ENCODE results near the gene CABP7. TPM values are rescaled to one million over a fixed set of nuclear protein-coding genes. Genes with fewer than 3 reads are reported as not detected.

The CABP7 gene
- polyA plus RNA-seq, 1 of the 3 experiments (the other 2 are of a cell fraction) = 0.72 TPM

DNA sequence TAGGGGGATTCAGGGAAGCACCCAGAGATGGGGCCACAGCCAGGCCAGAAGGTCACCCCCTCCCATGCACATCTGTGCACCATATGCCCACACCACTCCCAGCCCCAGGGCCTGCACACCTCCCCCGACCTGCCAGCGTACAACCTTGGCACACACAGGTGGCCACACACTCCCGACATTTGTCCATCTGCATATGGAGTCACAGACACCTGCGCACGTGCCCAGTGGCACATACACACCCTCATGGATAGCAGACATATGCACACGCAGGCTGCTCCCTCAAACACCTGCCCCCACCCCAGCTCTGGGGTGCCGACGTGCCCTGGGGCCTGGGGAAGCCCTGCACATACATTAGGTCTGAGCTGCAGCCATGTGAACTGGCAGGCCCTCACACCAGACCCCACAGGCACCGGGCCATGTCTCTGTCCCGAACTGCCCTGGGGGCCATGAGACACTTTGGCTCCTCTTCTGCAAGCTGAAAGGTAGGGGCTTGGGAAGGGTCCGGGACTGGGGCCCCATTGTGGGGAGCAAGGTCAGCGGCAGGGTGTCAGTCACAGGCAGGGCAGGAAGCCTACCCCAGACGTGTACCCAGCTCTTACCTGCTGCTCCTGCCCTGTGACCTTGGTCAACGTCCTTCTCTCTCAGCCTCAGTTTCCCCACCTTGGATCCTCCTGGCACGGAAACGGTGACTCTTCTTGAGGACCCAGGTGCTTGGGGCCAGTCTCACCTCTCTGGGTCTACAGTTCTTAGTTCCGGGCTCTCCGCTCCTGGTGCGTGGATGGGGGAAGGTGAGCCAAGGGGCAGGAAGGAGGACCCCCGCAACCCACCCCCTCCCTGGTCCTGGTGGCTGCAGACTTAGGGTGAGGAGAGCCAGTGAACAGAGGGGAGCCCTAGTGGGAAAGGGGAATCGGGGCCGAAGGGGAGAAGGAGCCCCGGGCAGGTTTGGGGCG is 579 bp upstream of the CABP7 start:
- Histone ChIP-seq H3K27me3 (ENCODE audit: insufficient read depth) (peaks cover 18% of the 10 kb centered on the region; the same call in 1 of the 2 replicates), H3K9me2 (no peaks in the 10 kb centered on the region), H3K9me3 (no peaks in the 10 kb centered on the region), H3F3A (replicated peaks; ENCODE audit: insufficient read depth) (no peaks in the 10 kb centered on the region), H3K9ac (no peak overlapping the region), H3K4me1 (ENCODE audit: control insufficient read depth in 1 of 2, insufficient read depth in 2 of 2, low read depth in 1 of 2, low read length in 1 of 2) (peaks cover 0 to 63% of the 10 kb centered on the region in 2 experiments; a peak in 1 of 4 replicates), H3K79me2 (ENCODE audit: insufficient read depth) (no peaks in the 10 kb centered on the region), H4K20me1 (ENCODE audit: insufficient read depth) (peaks cover 12% of the 10 kb centered on the region; the same call in 1 of the 2 replicates), H3K27ac (ENCODE audit: low read depth in 2 of 2, low read length in 1 of 2) (peak overlapping the region in 1 of 2 experiments; percentile 60; a peak in 2 of 4 replicates), H3K36me3 (replicated peaks in 1 of 2; ENCODE audit: control insufficient read depth in 1 of 2, insufficient read depth in 2 of 2, low read length in 1 of 2) (no peaks in the 10 kb centered on the region), H3K4me3 (ENCODE audit: low read depth in 2 of 2, low read length in 1 of 2) (peak overlapping the region in 1 of 2 experiments; percentile 22; a peak in 1 of 4 replicates), H3K4me2 (no peak overlapping the region), H2AFZ (ENCODE audit: low read depth) (no peak overlapping the region)
- peak; percentile 72 for DNase-seq
- ChIA-PET POLR2A (interaction anchor here (0.6 to 2.5 kb wide), 7 partner anchors 8 to 1045 kb away, joined by 3 to 13 read pairs (median 4); no protein-coding TSS in a partner anchor), CTCF (interaction anchor here (0.7 to 5.2 kb wide), 10 partner anchors 8 to 322 kb away, joined by 3 to 34 read pairs (median 4); no protein-coding TSS in a partner anchor)
- TF ChIP-seq SIN3A (IDR thresholded peaks at IDR 0.05; ENCODE audit: borderline replicate concordance, low read depth, low read length) = no peak
- peak in 1 of 2 experiments; percentile 32; a peak in 1 of 4 replicates for TF ChIP-seq EP300 (IDR thresholded peaks at IDR 0.05; ENCODE audit: borderline replicate concordance in 1 of 2, low read depth in 1 of 2, low read length in 1 of 2)
- peak; percentile 6 for TF ChIP-seq CHD2 (IDR thresholded peaks at IDR 0.05; ENCODE audit: low read length, partially characterized antibody)
- no peak for TF ChIP-seq YY1 (IDR thresholded peaks at IDR 0.05; ENCODE audit: low read depth)
- WGBS (ENCODE audit: low lambda C conversion rate) = 47% methylated on average over 10 of the region's 24 CpGs

- no peak overlapping the region; a peak in 1 of 4 replicates for H3K27ac ChIP-seq (ENCODE audit: low read depth in 2 of 2, low read length in 1 of 2)
- H3K9me2 ChIP-seq = no peaks in the 10 kb centered on the region
- H4K20me1 ChIP-seq (ENCODE audit: insufficient read depth) = peaks cover 12% of the 10 kb centered on the region; the same call in 1 of the 2 replicates
- H3K4me1 ChIP-seq (ENCODE audit: control insufficient read depth in 1 of 2, insufficient read depth in 2 of 2, low read depth in 1 of 2, low read length in 1 of 2) = peaks cover 0 to 51% of the 10 kb centered on the region in 2 experiments; a peak in 1 of 4 replicates
- H3K9me3 ChIP-seq = no peaks in the 10 kb centered on the region
- peaks cover 18% of the 10 kb centered on the region; the same call in 1 of the 2 replicates for H3K27me3 ChIP-seq (ENCODE audit: insufficient read depth)
- CTCF ChIA-PET = interaction anchor here (0.8 to 1.8 kb wide), 4 partner anchors 10 to 85 kb away, joined by 3 to 7 read pairs (median 4); no protein-coding TSS in a partner anchor
- POLR2A ChIA-PET = no interaction called here
- peak; percentile 71 for DNase-seq
- no peaks in the 10 kb centered on the region for H3K79me2 ChIP-seq (ENCODE audit: insufficient read depth)
- H3K4me2 ChIP-seq = no peak overlapping the region
- H3K36me3 ChIP-seq (replicated peaks in 1 of 2; ENCODE audit: control insufficient read depth in 1 of 2, insufficient read depth in 2 of 2, low read length in 1 of 2) = no peaks in the 10 kb centered on the region
- peak overlapping the region in 1 of 2 experiments; percentile 42; a peak in 2 of 4 replicates for H3K4me3 ChIP-seq (ENCODE audit: low read depth in 2 of 2, low read length in 1 of 2)
- H2AFZ ChIP-seq (ENCODE audit: low read depth) = no peak overlapping the region
- 55% methylated on average over 19 of the region's 53 CpGs for WGBS (ENCODE audit: low lambda C conversion rate)
- TF ChIP-seq MEF2A (IDR thresholded peaks at IDR 0.05; ENCODE audit: borderline replicate concordance, low read depth) (no peak), TCF12 (IDR thresholded peaks at IDR 0.05) (no peak), RXRA (IDR thresholded peaks at IDR 0.05; ENCODE audit: borderline replicate concordance, low read depth) (no peak), FOSL2 (IDR thresholded peaks at IDR 0.05; ENCODE audit: borderline replicate concordance, low read depth) (no peak), EZH2phosphoT487 (IDR thresholded peaks at IDR 0.05; ENCODE audit: borderline replicate concordance, low read depth) (no peak), USF1 (IDR thresholded peaks at IDR 0.05; ENCODE audit: borderline replicate concordance, low read depth) (no peak), NFIC (IDR thresholded peaks at IDR 0.05; ENCODE audit: borderline replicate concordance) (no peak), FOXM1 (IDR thresholded peaks at IDR 0.05; ENCODE audit: low read depth) (no peak), CHD2 (IDR thresholded peaks at IDR 0.05; ENCODE audit: low read length, partially characterized antibody) (no peak), RAD21 (IDR thresholded peaks at IDR 0.05; ENCODE audit: low read length) (no peak), YY1 (IDR thresholded peaks at IDR 0.05; ENCODE audit: low read depth) (no peak), RCOR1 (IDR thresholded peaks at IDR 0.05; ENCODE audit: low read length) (no peak), MXI1 (IDR thresholded peaks at IDR 0.05; ENCODE audit: low read depth, low read length) (no peak), SIN3A (IDR thresholded peaks at IDR 0.05; ENCODE audit: borderline replicate concordance, low read depth, low read length) (no peak), NRF1 (IDR thresholded peaks at IDR 0.05; ENCODE audit: low read depth, low read length) (no peak), TEAD4 (IDR thresholded peaks at IDR 0.05; ENCODE audit: borderline replicate concordance, insufficient read depth) (no peak), ELF1 (IDR thresholded peaks at IDR 0.05) (no peak), SMC3 (IDR thresholded peaks at IDR 0.05; ENCODE audit: low read depth, low read length) (no peak)
- TF ChIP-seq, protein P1, sequence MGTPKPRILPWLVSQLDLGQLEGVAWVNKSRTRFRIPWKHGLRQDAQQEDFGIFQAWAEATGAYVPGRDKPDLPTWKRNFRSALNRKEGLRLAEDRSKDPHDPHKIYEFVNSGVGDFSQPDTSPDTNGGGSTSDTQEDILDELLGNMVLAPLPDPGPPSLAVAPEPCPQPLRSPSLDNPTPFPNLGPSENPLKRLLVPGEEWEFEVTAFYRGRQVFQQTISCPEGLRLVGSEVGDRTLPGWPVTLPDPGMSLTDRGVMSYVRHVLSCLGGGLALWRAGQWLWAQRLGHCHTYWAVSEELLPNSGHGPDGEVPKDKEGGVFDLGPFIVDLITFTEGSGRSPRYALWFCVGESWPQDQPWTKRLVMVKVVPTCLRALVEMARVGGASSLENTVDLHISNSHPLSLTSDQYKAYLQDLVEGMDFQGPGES (IDR thresholded peaks at IDR 0.05; ENCODE audit: low read depth, low read length) = no peak
- TF ChIP-seq, protein P2, sequence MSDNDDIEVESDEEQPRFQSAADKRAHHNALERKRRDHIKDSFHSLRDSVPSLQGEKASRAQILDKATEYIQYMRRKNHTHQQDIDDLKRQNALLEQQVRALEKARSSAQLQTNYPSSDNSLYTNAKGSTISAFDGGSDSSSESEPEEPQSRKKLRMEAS (IDR thresholded peaks at IDR 0.05; ENCODE audit: low read depth) = no peak
- no peak overlapping the region for H3K9ac ChIP-seq
- H3F3A ChIP-seq (replicated peaks; ENCODE audit: insufficient read depth) = no peaks in the 10 kb centered on the region
These were observed 1.1 kb downstream of the CABP7 start for GRCh38 chr22:29720811-29721323.
